MM.1S (cell line): ENCODE data around the gene SCN3B.

Experiments used
- EZH2 ChIP-seq: fragments of 300-600 bp; sonication (generic); optimal IDR thresholded peaks from 2 replicates; pipeline ENCODE3; 2017; ENCODE audit warnings: low read depth, mild to moderate bottlenecking, antibody characterized with exemption, low read length, mixed read lengths
- EZH2phosphoT487 ChIP-seq: fragments of 300-600 bp; sonication (generic); IDR thresholded peaks from 2 replicates; pipeline ENCODE4 v1.6.1; 2018; ENCODE audit warnings: antibody characterized with exemption, low read length
- TF ChIP-seq, protein P1 (sequence below): fragments of 300-600 bp; sonication (generic); IDR thresholded peaks from 2 replicates; pipeline ENCODE4 v1.5.1; 2016; ENCODE audit warnings: antibody characterized with exemption, low read length, mixed read lengths

DNA sequence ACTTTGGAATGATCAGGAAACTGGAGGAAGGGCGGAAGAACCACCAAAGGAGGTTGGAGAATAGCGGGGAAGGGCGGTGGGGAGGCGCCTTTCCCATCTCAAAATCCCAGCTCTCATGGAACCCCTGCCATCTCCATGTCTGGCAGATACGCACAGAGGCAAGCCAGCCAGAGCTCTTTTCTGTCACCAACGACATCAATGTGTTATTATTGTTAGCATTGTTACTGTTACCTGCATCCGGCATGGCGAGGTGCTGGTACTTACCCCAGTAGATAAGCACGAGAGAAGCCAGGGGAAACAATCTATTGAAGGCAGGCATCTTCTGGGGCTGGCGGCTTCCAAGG, 969 bp downstream of the SCN3B start:
- TF ChIP-seq EZH2 (no peak), EZH2phosphoT487 (no peak)
- TF ChIP-seq, protein P1, sequence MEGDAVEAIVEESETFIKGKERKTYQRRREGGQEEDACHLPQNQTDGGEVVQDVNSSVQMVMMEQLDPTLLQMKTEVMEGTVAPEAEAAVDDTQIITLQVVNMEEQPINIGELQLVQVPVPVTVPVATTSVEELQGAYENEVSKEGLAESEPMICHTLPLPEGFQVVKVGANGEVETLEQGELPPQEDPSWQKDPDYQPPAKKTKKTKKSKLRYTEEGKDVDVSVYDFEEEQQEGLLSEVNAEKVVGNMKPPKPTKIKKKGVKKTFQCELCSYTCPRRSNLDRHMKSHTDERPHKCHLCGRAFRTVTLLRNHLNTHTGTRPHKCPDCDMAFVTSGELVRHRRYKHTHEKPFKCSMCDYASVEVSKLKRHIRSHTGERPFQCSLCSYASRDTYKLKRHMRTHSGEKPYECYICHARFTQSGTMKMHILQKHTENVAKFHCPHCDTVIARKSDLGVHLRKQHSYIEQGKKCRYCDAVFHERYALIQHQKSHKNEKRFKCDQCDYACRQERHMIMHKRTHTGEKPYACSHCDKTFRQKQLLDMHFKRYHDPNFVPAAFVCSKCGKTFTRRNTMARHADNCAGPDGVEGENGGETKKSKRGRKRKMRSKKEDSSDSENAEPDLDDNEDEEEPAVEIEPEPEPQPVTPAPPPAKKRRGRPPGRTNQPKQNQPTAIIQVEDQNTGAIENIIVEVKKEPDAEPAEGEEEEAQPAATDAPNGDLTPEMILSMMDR, result no peak
